HT-29 (cell line): ENCODE measurements around the gene SLC31A1. TPM values are rescaled to one million over a fixed set of nuclear protein-coding genes. Genes with fewer than 3 reads are reported as not detected.

Experiments used
- DNase-seq: peaks from one replicate; pipeline ENCODE4 v3.0.0-alpha.2; 2015; ENCODE audit warnings: low spot score
- total RNA-seq: library from RNA; depleted of rRNA; stranded (reverse); fragments of >200 nt; shearing (Covaris generic); gene quantifications from 2 replicates; pipeline ENCODE4 v1.2.3, GENCODE V29; 2014; rRNA removed

The SLC31A1 gene
- total RNA-seq, 1 experiment from 2014 or later, result 13.4 TPM

- peak; percentile 68 for DNase-seq
Measured at GRCh38 chr9:113302792-113303418, 81.6 kb downstream of the SLC31A1 start, which contains the start of gene RNF183. Gene RNF183 (minus strand): TSS chr9:113303376. CDS start chr9:113298184, 5,192 bp downstream.

DNA sequence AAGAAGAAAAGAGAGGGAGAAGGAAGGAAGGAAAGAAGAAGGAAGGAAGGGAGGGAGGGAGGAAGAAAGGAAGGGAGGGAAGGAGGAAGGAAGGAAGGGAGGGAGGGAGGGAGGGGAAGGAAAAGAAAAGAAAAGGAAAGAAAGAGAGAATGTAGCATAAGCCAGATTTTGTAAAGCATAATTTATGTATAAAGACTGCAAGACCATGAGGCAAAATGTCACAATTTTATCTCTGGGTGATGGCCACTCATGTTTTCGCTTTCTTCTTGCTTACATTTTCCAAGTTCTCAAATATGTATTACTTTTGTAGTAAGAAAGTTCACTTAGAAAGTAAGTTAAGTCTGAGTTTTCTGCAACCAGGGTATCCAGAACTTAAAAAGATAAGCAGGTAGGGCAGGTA is 85.2 kb downstream of the SLC31A1 start:
- DNase-seq, result no peak

DNA sequence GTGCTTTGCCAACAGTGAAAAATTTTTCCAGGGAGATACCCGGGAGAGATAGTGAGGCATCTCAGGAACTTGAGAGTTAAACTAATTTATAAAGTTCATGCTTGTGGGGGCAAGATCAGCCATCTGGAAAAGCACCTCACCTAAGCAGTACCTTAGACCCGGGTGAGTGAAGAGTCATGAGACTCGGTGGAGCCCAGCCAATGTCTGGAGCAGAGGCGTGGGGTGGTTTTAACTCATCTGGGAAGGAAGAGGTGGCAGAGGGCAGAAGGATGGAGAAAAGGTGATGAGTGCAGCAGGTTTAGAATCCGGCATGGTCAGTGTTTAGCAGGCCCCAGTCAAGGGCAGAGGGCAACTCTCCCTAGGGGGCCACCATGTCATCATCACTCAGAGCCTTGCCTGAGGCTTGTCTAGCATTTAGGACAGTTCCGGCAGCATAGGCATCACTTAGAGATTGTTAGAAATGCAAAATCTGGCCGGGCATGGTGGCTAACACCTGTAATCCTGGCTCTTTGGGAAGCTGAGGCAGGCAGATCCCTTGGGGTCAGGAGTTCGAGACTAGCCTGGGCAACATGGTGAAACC is 86.1 kb downstream of the SLC31A1 start:
- no peak for DNase-seq

- peak; percentile 66 for DNase-seq
Measured at GRCh38 chr9:113309204-113309813, 88.0 kb downstream of the SLC31A1 start.

GRCh38 chr9:113310538-113310937 is 89.2 kb downstream of the SLC31A1 start:
- DNase-seq, result no peak

DNA sequence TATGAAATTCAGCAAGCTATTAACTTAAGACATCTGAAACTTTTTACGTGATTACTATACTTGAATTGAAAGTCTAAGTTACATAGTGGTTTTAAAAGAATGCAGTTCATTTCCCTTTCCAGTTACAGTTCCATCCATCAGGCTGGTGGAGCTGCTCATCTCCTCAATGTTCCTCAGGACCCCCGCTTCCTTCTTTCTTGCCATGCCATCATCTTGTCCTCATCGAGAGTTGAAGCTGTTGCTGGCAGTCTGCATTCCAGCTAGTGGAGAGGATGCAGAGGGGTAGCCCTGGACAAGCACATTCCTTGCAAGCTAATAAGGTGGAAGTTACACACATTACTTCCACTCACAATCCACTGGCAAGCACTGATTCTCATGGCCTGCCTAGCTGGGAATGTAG is 90.6 kb downstream of the SLC31A1 start:
- no peak for DNase-seq

DNA sequence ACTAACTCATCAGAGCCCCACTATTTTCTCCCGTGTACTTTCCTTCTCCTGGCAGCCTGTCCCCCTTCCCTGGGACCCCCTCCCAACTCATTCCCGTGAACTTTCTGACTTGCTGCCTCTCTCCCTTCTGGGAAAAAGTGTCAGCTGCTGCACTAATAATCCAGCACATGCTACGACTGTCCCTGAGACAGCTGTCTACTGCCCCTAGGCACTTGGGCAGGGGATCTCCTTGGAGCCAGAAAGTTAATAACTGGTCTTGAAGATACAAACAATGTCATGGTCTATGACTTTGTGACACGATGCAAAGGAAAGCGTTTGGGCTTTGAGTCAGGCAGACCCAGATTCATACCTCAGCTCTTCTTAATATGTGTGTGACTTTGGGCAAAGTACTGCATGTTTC is 91.9 kb downstream of the SLC31A1 start:
- DNase-seq, result no peak

Other genes with a start within 250 kb of the SLC31A1 start
- not detected in 2 replicates for gene ZNF883, start 209.4 kb upstream of the SLC31A1 start, total RNA-seq
- not detected in 2 replicates for gene ZFP37, start 164.8 kb upstream of the SLC31A1 start, total RNA-seq
- gene SLC31A2, start 70.5 kb upstream of the SLC31A1 start, total RNA-seq, result 1.8 and 3.4 TPM in 2 replicates
- gene FKBP15, start 267 bp upstream of the SLC31A1 start, total RNA-seq, result 14.7 and 16.0 TPM in 2 replicates
- gene CDC26, start 54.0 kb downstream of the SLC31A1 start, total RNA-seq, result 20.2 and 22.6 TPM in 2 replicates
- gene PRPF4, start 54.1 kb downstream of the SLC31A1 start, total RNA-seq, result 21.3 and 21.8 TPM in 2 replicates
- gene RNF183, start 81.8 kb downstream of the SLC31A1 start, total RNA-seq, result 6.1 and 7.1 TPM in 2 replicates
- 0.37 and 0.74 TPM in 2 replicates for gene WDR31, start 118.7 kb downstream of the SLC31A1 start, total RNA-seq
- gene BSPRY, start 128.0 kb downstream of the SLC31A1 start, total RNA-seq, result 31.5 and 34.1 TPM in 2 replicates
- gene HDHD3, start 155.4 kb downstream of the SLC31A1 start, total RNA-seq, result 73.3 and 78.1 TPM in 2 replicates
- gene ALAD, start 179.7 kb downstream of the SLC31A1 start, total RNA-seq, result 16.0 and 20.8 TPM in 2 replicates
- gene POLE3, start 189.1 kb downstream of the SLC31A1 start, total RNA-seq, result 83.0 and 84.4 TPM in 2 replicates
- 0.92 and 1.1 TPM in 2 replicates for gene C9orf43, start 189.2 kb downstream of the SLC31A1 start, total RNA-seq
- gene RGS3, start 242.2 kb downstream of the SLC31A1 start, total RNA-seq, result 71.2 and 76.8 TPM in 2 replicates